ENCODE measurements around the gene EDIL3.
"Not testable (repeated sequence)": the region's sequence is repeated elsewhere in the genome, so short reads cannot be mapped to it uniquely, and the experiment has no call there.

EDIL3 gene

GRCh38 chr5:84303315-84303714 is 81.4 kb downstream of the EDIL3 start:
- DNase-seq (ENCODE audit: low read depth in 3 of 3, low spot score in 1 of 3) = no peak

GRCh38 chr5:84301535-84301934 is 83.1 kb downstream of the EDIL3 start:
- no peak for DNase-seq (ENCODE audit: low read depth in 3 of 3, low spot score in 1 of 3)

DNA sequence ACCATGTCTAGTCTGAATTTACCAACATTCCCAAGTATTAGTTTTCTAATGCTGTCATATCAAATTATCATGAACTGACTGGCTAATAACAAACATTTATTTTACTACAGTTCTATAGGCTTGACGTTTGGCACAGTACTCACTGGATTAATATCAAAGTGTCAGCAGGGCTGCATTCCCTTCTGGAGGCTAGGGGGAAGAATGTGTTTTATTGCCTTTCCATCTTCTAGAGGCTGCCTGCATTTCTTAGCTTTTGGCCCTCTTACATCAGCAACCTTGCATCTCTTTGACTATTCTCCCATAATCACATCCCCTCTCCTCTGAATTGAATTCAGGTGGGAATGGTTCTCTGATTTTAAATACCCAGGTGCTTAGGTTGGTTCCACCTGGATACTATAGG is 84.7 kb downstream of the EDIL3 start:
- DNase-seq (ENCODE audit: low read depth in 3 of 3, low spot score in 1 of 3) = no peak

DNA sequence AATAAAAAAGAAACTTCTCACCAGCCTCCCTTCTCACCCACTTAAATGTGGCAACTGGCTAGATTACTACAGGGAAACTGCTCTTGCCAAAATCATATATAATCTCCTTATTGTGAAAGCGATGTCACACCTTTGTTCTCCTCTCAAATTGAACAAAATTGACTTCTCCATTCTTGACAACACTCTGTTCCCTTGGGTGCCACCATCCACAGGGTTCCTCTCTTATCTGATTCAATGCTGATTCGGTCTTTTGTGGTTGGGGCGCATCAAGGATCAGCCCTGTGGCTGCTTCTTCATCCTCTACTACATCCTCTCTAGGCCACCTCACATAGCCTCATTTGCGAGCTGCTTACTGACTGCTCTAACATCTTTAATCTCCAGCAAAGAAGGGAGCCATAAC is 86.1 kb downstream of the EDIL3 start:
- no peak for DNase-seq (ENCODE audit: low read depth in 3 of 3, low spot score in 1 of 3)

DNA sequence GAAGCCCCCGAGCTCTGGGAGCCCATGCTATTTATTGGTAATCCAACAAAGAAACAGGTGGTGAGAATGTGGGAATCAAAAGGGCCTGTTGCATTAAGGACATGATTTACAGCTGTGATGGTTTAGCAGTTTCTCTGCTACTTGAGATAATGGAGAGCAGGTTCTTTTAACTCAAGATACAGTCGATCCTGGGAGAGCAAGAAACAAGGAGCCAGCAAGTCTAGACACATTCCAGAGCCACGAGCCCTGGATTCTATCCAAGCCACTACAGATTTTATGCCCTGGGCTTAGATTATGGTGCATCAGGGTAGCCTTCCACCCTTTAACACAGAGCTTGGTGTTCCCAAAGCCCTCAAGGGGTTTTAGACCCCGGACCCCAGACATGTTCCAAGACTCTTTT is 87.0 kb downstream of the EDIL3 start:
- DNase-seq (ENCODE audit: low read depth in 3 of 3, low spot score in 1 of 3) = not testable (repeated sequence)

- no peak for DNase-seq (ENCODE audit: low read depth in 3 of 3, low spot score in 1 of 3)
These were observed 91.7 kb downstream of the EDIL3 start for GRCh38 chr5:84292788-84293653.

DNA sequence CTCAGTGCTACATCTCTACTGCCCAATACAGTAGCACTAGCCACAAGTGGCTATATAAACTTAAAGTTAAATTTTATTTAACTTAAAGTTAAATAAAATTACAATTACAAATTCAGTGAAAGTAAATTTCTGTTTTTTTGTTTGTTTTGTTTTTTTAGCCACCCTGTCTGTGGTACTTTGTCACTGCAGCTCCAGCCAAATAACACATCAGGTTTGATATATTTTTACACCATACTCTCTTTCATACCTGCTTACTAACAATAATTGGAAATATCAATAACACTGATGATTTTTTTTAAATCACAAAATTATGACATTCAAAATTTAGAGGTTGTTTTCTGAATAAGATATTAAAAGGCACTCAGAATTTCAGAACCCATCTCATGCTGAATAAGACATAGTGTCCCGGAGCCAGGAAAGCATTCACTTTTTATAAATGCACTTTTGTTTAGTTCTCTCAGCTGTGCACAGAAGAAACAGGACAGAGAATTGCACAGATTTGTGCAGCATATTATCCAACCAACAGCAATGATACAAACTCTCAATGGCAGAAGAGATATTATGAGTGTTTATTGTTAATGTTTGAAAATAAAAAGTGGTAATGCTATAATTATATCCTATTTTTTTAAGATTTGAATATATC is 92.6 kb downstream of the EDIL3 start:
- no peak for DNase-seq (ENCODE audit: low read depth in 3 of 3, low spot score in 1 of 3)

- DNase-seq (ENCODE audit: low read depth in 3 of 3, low spot score in 1 of 3) = no peak
These were observed 94.0 kb downstream of the EDIL3 start for GRCh38 chr5:84290673-84291072.

GRCh38 chr5:84290161-84290560 is 94.5 kb downstream of the EDIL3 start:
- DNase-seq (ENCODE audit: low read depth in 3 of 3, low spot score in 1 of 3) = no peak

- DNase-seq (ENCODE audit: low read depth in 3 of 3, low spot score in 1 of 3) = no peak
These were observed 96.7 kb downstream of the EDIL3 start for GRCh38 chr5:84287951-84288350.

DNA sequence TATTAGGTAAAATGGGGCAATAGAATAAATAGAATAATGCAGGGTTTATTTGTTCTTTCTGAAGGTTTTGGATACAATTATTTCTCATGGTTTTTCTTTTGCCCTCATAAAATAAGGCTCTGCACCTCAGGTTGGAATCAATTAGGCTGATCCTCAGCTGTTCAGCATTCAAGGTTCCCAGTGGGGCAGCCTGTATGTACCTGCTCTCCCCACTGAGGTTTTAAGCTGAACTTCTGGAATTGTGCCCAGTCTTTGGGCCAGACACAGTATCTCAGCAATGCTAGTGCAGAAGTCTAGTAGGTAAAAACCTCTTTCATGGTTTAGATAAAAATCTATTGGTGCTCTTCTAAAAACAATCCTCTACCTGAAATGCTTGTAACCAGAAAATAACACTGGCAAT is 98.0 kb downstream of the EDIL3 start:
- no peak for DNase-seq (ENCODE audit: low read depth in 3 of 3, low spot score in 1 of 3)

DNA sequence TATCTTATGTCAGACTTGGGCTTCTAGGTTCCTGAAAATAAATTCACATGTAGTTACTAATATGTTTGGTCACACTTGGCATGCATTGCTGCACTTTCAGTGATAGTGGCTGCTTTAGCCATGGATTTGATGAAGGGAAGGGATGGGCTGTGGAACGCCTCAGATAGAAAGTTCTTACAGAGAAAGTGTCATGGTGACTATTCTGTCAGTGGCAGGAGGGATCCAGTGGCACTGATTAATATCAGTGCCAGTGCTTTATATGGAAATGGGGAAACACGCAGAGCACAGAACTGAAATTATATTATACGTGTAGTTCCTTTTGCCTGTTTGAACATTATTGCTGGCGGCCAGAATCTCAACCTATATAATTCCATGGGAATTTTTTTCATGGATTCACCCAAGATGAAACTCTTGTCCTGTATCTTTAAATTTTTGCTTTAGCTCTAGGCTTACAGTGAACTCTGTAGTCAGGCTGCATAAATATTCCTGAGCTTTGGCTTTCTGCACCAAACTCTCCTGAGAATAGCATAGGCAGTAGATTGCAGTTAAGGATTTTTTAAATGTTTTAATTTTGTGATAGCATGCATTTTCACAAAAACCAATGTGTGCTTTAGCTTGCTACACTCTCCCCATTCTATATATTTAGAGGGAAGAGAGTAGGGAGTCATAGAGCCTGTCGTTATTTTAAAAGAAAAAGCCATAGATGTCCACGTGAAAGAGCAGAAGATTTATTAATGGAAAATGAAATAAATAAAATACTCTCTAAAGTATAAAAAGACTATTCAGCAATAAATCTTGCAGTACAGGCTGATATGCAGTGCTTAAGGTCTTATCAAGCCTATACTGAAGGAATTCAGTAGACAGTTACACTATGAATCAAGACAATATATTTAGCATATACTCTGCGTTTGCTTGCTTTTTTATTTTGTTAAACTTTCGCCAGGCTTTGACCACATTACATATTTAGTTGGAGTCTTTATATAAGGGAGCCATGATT is 98.7 kb downstream of the EDIL3 start:
- no peak for DNase-seq (ENCODE audit: low read depth in 3 of 3, low spot score in 1 of 3)

- no peak for DNase-seq (ENCODE audit: low read depth in 3 of 3, low spot score in 1 of 3)
These were observed 103.3 kb downstream of the EDIL3 start for GRCh38 chr5:84281383-84281782.

GRCh38 chr5:84279234-84279633 is 105.4 kb downstream of the EDIL3 start:
- DNase-seq (ENCODE audit: low read depth in 3 of 3, low spot score in 1 of 3) = no peak

DNA sequence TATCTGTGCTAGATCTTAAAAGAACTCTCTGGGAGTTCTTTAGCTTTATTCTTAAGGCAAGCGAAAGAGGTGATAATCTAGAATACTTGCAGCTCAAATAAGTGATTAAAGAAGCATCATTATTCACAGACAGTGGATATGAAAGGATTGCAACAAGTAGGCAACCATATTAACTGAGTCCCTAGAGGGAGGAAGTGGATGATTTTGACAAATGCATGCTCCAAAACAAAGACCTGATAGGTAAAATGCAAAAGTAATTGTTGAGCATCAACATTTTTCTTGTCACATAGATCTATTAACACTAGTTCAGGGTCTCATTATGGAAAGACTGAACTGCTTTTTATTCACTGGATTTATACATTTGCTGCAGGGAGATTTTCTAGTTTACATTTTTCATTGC is 109.1 kb downstream of the EDIL3 start:
- no peak for DNase-seq (ENCODE audit: low read depth in 3 of 3, low spot score in 1 of 3)

DNA sequence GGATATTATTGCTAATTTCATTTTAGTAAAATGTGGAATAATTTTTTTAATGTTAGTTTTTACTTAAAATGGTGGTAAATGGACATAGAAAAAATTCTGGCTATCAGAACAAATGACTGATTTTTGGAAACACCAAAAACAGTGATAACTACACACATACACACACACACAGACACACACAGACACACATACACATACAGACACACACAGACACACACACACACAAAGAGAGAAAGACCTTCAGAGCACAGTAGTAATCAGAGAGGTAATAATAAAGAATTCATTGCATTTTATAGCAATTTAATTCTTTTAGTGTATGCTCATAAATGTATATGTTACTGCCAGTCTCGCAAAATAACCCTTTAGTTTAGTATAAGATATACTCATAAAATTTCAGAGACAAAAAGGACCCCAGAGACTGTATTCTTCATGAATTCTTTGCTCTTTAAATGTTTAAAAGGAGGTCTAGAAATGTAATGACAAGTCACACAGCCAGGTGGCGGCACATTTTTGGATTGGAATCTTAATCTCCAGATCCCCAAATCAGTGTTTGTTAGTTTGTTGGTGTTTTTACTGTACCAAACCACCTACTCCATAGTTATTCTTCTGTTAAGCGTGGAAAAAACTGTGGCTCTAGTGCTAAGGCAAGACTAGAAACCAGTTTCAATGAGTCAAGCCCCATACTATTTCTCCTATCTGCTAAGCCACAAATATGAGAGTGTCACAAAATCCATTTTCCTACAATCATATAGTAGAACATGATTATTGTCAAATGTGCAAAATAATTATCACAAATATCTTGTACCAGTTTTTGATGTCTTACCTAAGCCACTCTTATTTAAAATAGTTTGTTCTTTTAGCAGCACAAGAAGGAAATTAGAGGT is 109.9 kb downstream of the EDIL3 start:
- DNase-seq (ENCODE audit: low read depth in 3 of 3, low spot score in 1 of 3) = no peak

DNA sequence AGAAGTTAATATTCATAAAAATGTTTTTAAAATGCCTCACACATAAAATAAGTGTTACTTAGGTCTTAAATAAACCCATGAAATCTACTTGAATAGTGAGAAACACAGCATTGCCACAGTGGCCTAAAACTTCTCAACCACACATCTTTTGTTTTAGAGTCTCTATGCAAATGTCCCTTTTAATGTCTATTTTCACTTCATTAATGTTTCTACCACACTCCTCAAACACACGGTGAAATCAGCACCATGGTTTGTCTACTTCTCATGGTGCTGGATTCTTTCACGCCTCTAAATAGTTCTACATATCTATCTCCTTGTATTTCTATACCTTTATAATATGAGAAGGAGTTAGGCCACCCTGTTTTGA is 111.2 kb downstream of the EDIL3 start:
- no peak for DNase-seq (ENCODE audit: low read depth in 3 of 3, low spot score in 1 of 3)

- no peak for DNase-seq (ENCODE audit: low read depth in 3 of 3, low spot score in 1 of 3)
These were observed 111.7 kb downstream of the EDIL3 start for GRCh38 chr5:84272771-84273516.

DNA sequence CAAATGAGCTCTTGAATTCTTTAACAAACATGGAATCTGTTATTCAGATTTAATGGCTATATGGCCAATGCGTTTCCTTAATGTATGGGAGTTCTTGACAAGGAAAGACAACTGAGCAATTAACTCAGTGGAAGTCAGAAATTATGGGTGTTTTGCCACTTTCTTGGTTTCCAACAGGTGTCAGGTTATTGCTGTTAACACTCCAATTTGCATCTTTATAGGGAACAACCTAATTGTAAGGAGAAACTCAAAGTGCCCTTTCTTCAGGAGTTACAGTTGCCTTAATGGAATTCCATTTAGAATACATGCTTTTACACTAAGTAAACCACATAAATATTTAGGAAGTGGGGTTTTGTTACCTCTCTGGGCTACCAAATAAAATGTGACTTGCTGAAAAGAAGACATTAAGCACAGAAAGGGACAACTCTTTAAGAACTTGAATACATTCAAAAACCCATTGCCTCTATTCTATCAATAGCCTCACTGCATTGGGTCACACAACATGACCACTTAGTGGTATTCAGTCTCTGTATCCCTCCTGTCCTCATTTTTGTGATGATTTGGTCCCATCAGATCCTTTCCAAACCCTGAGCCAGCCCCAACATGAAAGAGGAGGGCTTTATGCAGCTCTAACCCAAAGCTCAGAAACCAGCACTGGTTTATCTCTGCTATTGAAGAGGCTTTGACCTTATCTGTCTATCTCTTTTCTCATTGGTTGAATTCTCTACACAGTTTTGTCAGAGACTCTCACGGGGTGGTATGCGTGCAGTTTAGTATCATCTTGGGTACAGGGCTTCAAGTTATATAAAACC is 118.7 kb downstream of the EDIL3 start:
- DNase-seq (ENCODE audit: low read depth in 3 of 3, low spot score in 1 of 3) = no peak
